ENCODE results near the gene FAP.

The FAP gene

GRCh38 chr2:162185541-162186232 lies 57.6 kb downstream of the FAP start:
- no peak for DNase-seq (ENCODE audit: low read depth)

GRCh38 chr2:162184821-162185450 lies 58.3 kb downstream of the FAP start:
- DNase-seq (ENCODE audit: low read depth): no peak

GRCh38 chr2:162184359-162184758 lies 58.9 kb downstream of the FAP start:
- DNase-seq (ENCODE audit: low read depth): no peak

GRCh38 chr2:162182395-162182794 lies 60.9 kb downstream of the FAP start:
- no peak for DNase-seq (ENCODE audit: low read depth)

- DNase-seq (ENCODE audit: low read depth): peak; percentile 24
Measured at GRCh38 chr2:162177301-162177700, 65.9 kb downstream of the FAP start.

- no peak for DNase-seq (ENCODE audit: low read depth)
Measured at GRCh38 chr2:162175714-162176113, 67.5 kb downstream of the FAP start.

- peak; percentile 13 for DNase-seq (ENCODE audit: low read depth)
Measured at GRCh38 chr2:162174746-162175145, 68.5 kb downstream of the FAP start.

- no peak for DNase-seq (ENCODE audit: low read depth)
Measured at GRCh38 chr2:162172802-162173370, 70.4 kb downstream of the FAP start.

- DNase-seq (ENCODE audit: low read depth): no peak
Measured at GRCh38 chr2:162166745-162167144, 76.5 kb downstream of the FAP start.

GRCh38 chr2:162166174-162166573 lies 77.1 kb downstream of the FAP start:
- no peak for DNase-seq (ENCODE audit: low read depth)

- peak; percentile 7 for DNase-seq (ENCODE audit: low read depth)
Measured at GRCh38 chr2:162164802-162165201, 78.4 kb downstream of the FAP start.

- DNase-seq (ENCODE audit: low read depth): no peak
Measured at GRCh38 chr2:162159446-162159845, 83.8 kb downstream of the FAP start.

- no peak for DNase-seq (ENCODE audit: low read depth)
Measured at GRCh38 chr2:162156149-162156548, 87.1 kb downstream of the FAP start.

- DNase-seq (ENCODE audit: low read depth): no peak
Measured at GRCh38 chr2:162155093-162155492, 88.2 kb downstream of the FAP start.

- DNase-seq (ENCODE audit: low read depth): peak; percentile 65
Measured at GRCh38 chr2:162153608-162154224, 89.5 kb downstream of the FAP start.

GRCh38 chr2:162152147-162152546 lies 91.1 kb downstream of the FAP start, which contains the start of gene GCG:
Gene GCG (minus strand): TSS chr2:162152247. CDS start chr2:162149178, 3,069 bp downstream.
- DNase-seq (ENCODE audit: low read depth): no peak

GRCh38 chr2:162149940-162150339 lies 93.3 kb downstream of the FAP start:
- DNase-seq (ENCODE audit: low read depth): no peak

- no peak for DNase-seq (ENCODE audit: low read depth)
Measured at GRCh38 chr2:162149466-162149865, 93.8 kb downstream of the FAP start.

- no peak for DNase-seq (ENCODE audit: low read depth)
Measured at GRCh38 chr2:162148956-162149355, 94.3 kb downstream of the FAP start.

GRCh38 chr2:162143969-162144368 lies 99.3 kb downstream of the FAP start:
- no peak for DNase-seq (ENCODE audit: low read depth)

- DNase-seq (ENCODE audit: low read depth): no peak
Measured at GRCh38 chr2:162138310-162138709, 104.9 kb downstream of the FAP start.

- DNase-seq (ENCODE audit: low read depth): peak; percentile 15
Measured at GRCh38 chr2:162127422-162127821, 115.8 kb downstream of the FAP start.

GRCh38 chr2:162126527-162126926 lies 116.7 kb downstream of the FAP start:
- DNase-seq (ENCODE audit: low read depth): no peak

Measured in EH (cell line).